ENCODE data around the gene DCXR. TPM values are rescaled to one million over a fixed set of nuclear protein-coding genes. Genes with fewer than 3 reads are reported as not detected.

Gene DCXR
- polyA plus RNA-seq (2013, experiment 1 of 2): 73.2 TPM
- polyA plus RNA-seq (2013, experiment 2 of 2): 60.0 TPM

- H3K9me3 ChIP-seq (ENCODE audit: control insufficient read depth, low read length): no peaks in the 10 kb centered on the region
- H3K27ac ChIP-seq (ENCODE audit: low read depth, low read length, severe bottlenecking): peak within 1 kb of the TSS; percentile 87
- H3K36me3 ChIP-seq (ENCODE audit: control insufficient read depth, insufficient read depth, low read length): peaks cover 20% of the 10 kb centered on the region
- peaks cover 16% of the 10 kb centered on the region for H3K4me1 ChIP-seq (ENCODE audit: control insufficient read depth, insufficient read depth, low read length, poor library complexity, severe bottlenecking)
- peak within 1 kb of the TSS; percentile 59 for H3K4me3 ChIP-seq (ENCODE audit: extremely low read depth, insufficient read depth, low read length, poor library complexity, severe bottlenecking)
- 0 to 1% methylated on average over 64 to 71 of the region's 92 CpGs for WGBS, 2 experiments (ENCODE audit: insufficient coverage in 2 of 2)
Observed at GRCh38 chr17:82037092-82037888, at the start of gene DCXR. Gene DCXR, minus strand, starts transcription at chr17:82037697. Its CDS starts 15 bp downstream, at chr17:82037682.

GRCh38 chr17:82085931-82086764, 48.7 kb upstream of the DCXR start:
- WGBS, 2 experiments (ENCODE audit: insufficient coverage in 2 of 2): 96 to 98% methylated on average over 16 to 24 of the region's 25 CpGs
- H3K36me3 ChIP-seq (ENCODE audit: control insufficient read depth, insufficient read depth, low read length): peaks cover 99% of the 10 kb centered on the region
- H3K4me3 ChIP-seq (ENCODE audit: extremely low read depth, insufficient read depth, low read length, poor library complexity, severe bottlenecking): no peak overlapping the region
- no peak overlapping the region for H3K27ac ChIP-seq (ENCODE audit: low read depth, low read length, severe bottlenecking)
- no peaks in the 10 kb centered on the region for H3K4me1 ChIP-seq (ENCODE audit: control insufficient read depth, insufficient read depth, low read length, poor library complexity, severe bottlenecking)
- no peaks in the 10 kb centered on the region for H3K9me3 ChIP-seq (ENCODE audit: control insufficient read depth, low read length)

DNA sequence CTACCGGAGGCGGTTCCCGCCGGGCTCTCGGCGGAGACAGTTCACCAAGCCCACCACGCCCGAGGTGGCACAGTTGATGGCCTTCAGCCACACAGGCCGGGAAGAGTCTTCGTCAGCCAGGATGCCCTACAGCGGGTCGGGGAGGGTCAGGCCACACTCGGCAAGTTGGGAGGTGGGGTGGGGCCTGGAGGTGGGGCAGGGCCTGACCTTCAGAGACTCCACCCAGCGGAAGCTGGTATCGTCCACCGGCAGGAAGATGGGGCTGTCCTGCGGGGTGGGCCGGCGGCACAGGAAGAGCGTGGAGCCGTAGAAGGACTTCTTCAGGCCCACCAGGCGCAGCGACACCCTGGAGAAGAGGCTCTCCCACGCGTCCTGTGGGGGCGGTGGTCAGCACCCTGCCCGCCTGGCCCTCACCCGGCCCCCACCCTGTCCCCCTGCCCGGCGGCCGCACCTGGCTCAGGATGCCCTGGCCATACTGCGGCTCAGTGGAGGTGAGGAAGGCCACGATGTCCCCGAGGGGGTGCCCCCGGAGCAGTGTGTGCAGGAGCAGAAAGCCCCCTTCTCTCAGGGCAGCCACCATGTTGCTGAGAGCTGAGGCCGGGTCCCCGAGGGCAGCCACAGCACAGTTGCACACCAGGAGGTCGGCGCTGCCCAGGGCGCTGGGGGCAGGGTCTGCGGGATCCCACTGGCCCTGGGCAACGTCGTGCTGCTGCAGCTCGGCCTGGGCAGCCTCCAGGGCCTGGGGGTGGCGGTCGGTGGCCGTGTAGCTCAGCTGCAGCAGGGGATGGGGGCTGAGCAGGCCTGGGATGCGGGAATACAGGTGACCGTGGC, 47.7 kb upstream of the DCXR start:
- Histone ChIP-seq H3K36me3 (ENCODE audit: control insufficient read depth, insufficient read depth, low read length) (peaks cover 99% of the 10 kb centered on the region), H3K27ac (ENCODE audit: low read depth, low read length, severe bottlenecking) (no peak overlapping the region)

GRCh38 chr17:82084373-82085030, 47.0 kb upstream of the DCXR start:
- Histone ChIP-seq H3K27ac (ENCODE audit: low read depth, low read length, severe bottlenecking) (no peak overlapping the region), H3K4me1 (ENCODE audit: control insufficient read depth, insufficient read depth, low read length, poor library complexity, severe bottlenecking) (no peaks in the 10 kb centered on the region), H3K4me3 (ENCODE audit: extremely low read depth, insufficient read depth, low read length, poor library complexity, severe bottlenecking) (no peak overlapping the region), H3K36me3 (ENCODE audit: control insufficient read depth, insufficient read depth, low read length) (peaks cover 99% of the 10 kb centered on the region), H3K9me3 (ENCODE audit: control insufficient read depth, low read length) (no peaks in the 10 kb centered on the region)
- WGBS, 2 experiments (ENCODE audit: insufficient coverage in 2 of 2): 97 to 98% methylated on average over 22 to 26 of the region's 31 CpGs

More for the DNA sequence above, 47.7 kb upstream of the DCXR start:
- Histone ChIP-seq H3K4me3 (ENCODE audit: extremely low read depth, insufficient read depth, low read length, poor library complexity, severe bottlenecking) (no peak overlapping the region), H3K4me1 (ENCODE audit: control insufficient read depth, insufficient read depth, low read length, poor library complexity, severe bottlenecking) (no peaks in the 10 kb centered on the region), H3K9me3 (ENCODE audit: control insufficient read depth, low read length) (no peaks in the 10 kb centered on the region)
- WGBS, 2 experiments (ENCODE audit: insufficient coverage in 2 of 2): 94 to 95% methylated on average over 43 to 49 of the region's 49 CpGs

GRCh38 chr17:82083533-82084359, 46.2 kb upstream of the DCXR start:
- Histone ChIP-seq H3K36me3 (ENCODE audit: control insufficient read depth, insufficient read depth, low read length) (peaks cover 97% of the 10 kb centered on the region), H3K4me3 (ENCODE audit: extremely low read depth, insufficient read depth, low read length, poor library complexity, severe bottlenecking) (no peak overlapping the region), H3K27ac (ENCODE audit: low read depth, low read length, severe bottlenecking) (no peak overlapping the region), H3K9me3 (ENCODE audit: control insufficient read depth, low read length) (no peaks in the 10 kb centered on the region), H3K4me1 (ENCODE audit: control insufficient read depth, insufficient read depth, low read length, poor library complexity, severe bottlenecking) (no peaks in the 10 kb centered on the region)
- 96 to 97% methylated on average over 54 of the region's 55 CpGs for WGBS, 2 experiments (ENCODE audit: insufficient coverage in 2 of 2)

GRCh38 chr17:82083009-82083408, 45.5 kb upstream of the DCXR start:
- 93 to 98% methylated on average over 23 to 24 of the region's 24 CpGs for WGBS, 2 experiments (ENCODE audit: insufficient coverage in 2 of 2)
- H3K9me3 ChIP-seq (ENCODE audit: control insufficient read depth, low read length): no peaks in the 10 kb centered on the region
- no peak overlapping the region for H3K4me3 ChIP-seq (ENCODE audit: extremely low read depth, insufficient read depth, low read length, poor library complexity, severe bottlenecking)
- no peak overlapping the region for H3K27ac ChIP-seq (ENCODE audit: low read depth, low read length, severe bottlenecking)
- H3K4me1 ChIP-seq (ENCODE audit: control insufficient read depth, insufficient read depth, low read length, poor library complexity, severe bottlenecking): no peaks in the 10 kb centered on the region
- peaks cover 96% of the 10 kb centered on the region for H3K36me3 ChIP-seq (ENCODE audit: control insufficient read depth, insufficient read depth, low read length)

DNA sequence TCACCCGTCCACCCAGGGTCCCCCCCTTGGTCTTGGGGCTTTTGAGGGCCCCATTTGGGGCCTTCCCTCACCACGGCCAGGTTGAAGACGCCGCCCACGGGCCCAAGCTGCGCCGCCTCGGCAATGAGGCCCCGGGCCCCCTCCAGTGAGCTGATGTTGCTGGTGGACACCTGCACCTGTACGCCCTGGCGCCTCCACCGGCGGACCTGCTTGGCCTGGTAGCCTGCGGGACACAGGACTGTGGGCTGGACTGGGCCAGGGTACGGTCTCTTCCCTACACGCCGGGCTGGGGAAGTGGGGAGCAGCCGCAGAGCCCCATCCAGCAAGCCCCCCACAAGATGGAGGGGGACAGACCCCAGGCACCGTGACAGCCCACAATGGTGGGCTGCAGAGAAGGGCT, 45.0 kb upstream of the DCXR start:
- 96 to 98% methylated on average over 17 to 19 of the region's 19 CpGs for WGBS, 2 experiments (ENCODE audit: insufficient coverage in 2 of 2)
- Histone ChIP-seq H3K36me3 (ENCODE audit: control insufficient read depth, insufficient read depth, low read length) (peaks cover 96% of the 10 kb centered on the region), H3K4me1 (ENCODE audit: control insufficient read depth, insufficient read depth, low read length, poor library complexity, severe bottlenecking) (no peaks in the 10 kb centered on the region), H3K9me3 (ENCODE audit: control insufficient read depth, low read length) (no peaks in the 10 kb centered on the region), H3K4me3 (ENCODE audit: extremely low read depth, insufficient read depth, low read length, poor library complexity, severe bottlenecking) (no peak overlapping the region), H3K27ac (ENCODE audit: low read depth, low read length, severe bottlenecking) (no peak overlapping the region)

DNA sequence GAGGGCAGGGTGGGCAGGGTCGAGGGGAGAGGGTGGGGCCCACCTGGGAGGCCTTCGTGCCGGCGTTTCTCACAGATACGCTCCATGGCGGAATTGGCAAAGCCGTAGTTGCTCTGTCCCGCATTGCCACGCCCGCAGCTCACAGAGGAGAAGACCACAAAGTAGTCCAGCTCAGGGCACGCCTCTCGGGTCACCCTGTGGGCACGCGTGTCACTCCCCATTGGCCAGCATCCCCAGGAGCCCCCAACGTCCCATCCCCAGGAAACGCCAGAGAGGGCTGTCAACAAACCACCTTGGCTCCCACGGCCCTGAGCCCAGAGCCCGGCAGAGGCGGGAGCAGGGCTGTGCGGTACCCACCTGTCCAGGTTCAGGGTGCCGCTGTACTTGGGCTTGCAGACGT, 44.5 kb upstream of the DCXR start:
- Histone ChIP-seq H3K36me3 (ENCODE audit: control insufficient read depth, insufficient read depth, low read length) (peaks cover 92% of the 10 kb centered on the region), H3K9me3 (ENCODE audit: control insufficient read depth, low read length) (no peaks in the 10 kb centered on the region)
- 97% methylated on average over 22 of the region's 22 CpGs for WGBS, 2 experiments (ENCODE audit: insufficient coverage in 2 of 2)

GRCh38 chr17:82081546-82081945, 44.0 kb upstream of the DCXR start:
- Histone ChIP-seq H3K4me1 (ENCODE audit: control insufficient read depth, insufficient read depth, low read length, poor library complexity, severe bottlenecking) (no peaks in the 10 kb centered on the region), H3K36me3 (ENCODE audit: control insufficient read depth, insufficient read depth, low read length) (peaks cover 88% of the 10 kb centered on the region), H3K4me3 (ENCODE audit: extremely low read depth, insufficient read depth, low read length, poor library complexity, severe bottlenecking) (no peak overlapping the region), H3K9me3 (ENCODE audit: control insufficient read depth, low read length) (no peaks in the 10 kb centered on the region), H3K27ac (ENCODE audit: low read depth, low read length, severe bottlenecking) (no peak overlapping the region)
- whole genome bisulfite sequencing, 2 experiments (ENCODE audit: insufficient coverage in 2 of 2): 93 to 99% methylated on average over 7 to 15 of the region's 20 CpGs

More for the DNA sequence above, 44.5 kb upstream of the DCXR start:
- H3K4me1 ChIP-seq (ENCODE audit: control insufficient read depth, insufficient read depth, low read length, poor library complexity, severe bottlenecking): no peaks in the 10 kb centered on the region
- no peak overlapping the region for H3K4me3 ChIP-seq (ENCODE audit: extremely low read depth, insufficient read depth, low read length, poor library complexity, severe bottlenecking)
- no peak overlapping the region for H3K27ac ChIP-seq (ENCODE audit: low read depth, low read length, severe bottlenecking)
